Lung microvascular endothelial cell (primary cell): Measurements from ENCODE around the gene URB1. TPM values are rescaled to one million over a fixed set of nuclear protein-coding genes. Genes with fewer than 3 reads are reported as not detected.
"Not testable (repeated sequence)": the region's sequence is repeated elsewhere in the genome, so short reads cannot be mapped to it uniquely, and the experiment has no call there.

Experiments used
- DNase-seq, 2 donors: peaks; one replicate each; pipeline versions ENCODE4 v3.0.0 to v3.0.0-alpha.2; 2010; ENCODE audit warnings: low read depth in 2 of 2
- total RNA-seq: library from RNA; depleted of rRNA; stranded (reverse); fragments of >200 nt; gene quantifications from 2 replicates; pipeline ENCODE4 v1.2.1, GENCODE V29; 2014

URB1 gene
- total RNA-seq, 1 donor from 2014 or later, result 16.5 TPM

GRCh38 chr21:32322103-32322502 is 70.7 kb downstream of the URB1 start:
- no peak for DNase-seq

- no peak for DNase-seq
Observed at GRCh38 chr21:32321480-32321879, 71.3 kb downstream of the URB1 start.

- DNase-seq, result no peak
Observed at GRCh38 chr21:32320726-32321125, 72.1 kb downstream of the URB1 start.

GRCh38 chr21:32320059-32320458 is 72.8 kb downstream of the URB1 start:
- DNase-seq, result no peak

- no peak for DNase-seq
Observed at GRCh38 chr21:32319012-32319411, 73.8 kb downstream of the URB1 start.

GRCh38 chr21:32317726-32318125 is 75.1 kb downstream of the URB1 start:
- DNase-seq, result no peak

- no peak for DNase-seq
Observed at GRCh38 chr21:32316361-32317215, 76.2 kb downstream of the URB1 start.

GRCh38 chr21:32315511-32316281 is 77.1 kb downstream of the URB1 start:
- DNase-seq, result peak; percentile 20 to 59

GRCh38 chr21:32314806-32315205 is 78.0 kb downstream of the URB1 start:
- DNase-seq, result no peak

- no peak for DNase-seq
Observed at GRCh38 chr21:32312976-32313375, 79.8 kb downstream of the URB1 start.

- no peak for DNase-seq
Observed at GRCh38 chr21:32312326-32312725, 80.5 kb downstream of the URB1 start.

GRCh38 chr21:32311621-32312020 is 81.2 kb downstream of the URB1 start:
- DNase-seq, result no peak

GRCh38 chr21:32310976-32311375 is 81.8 kb downstream of the URB1 start:
- not testable (repeated sequence) for DNase-seq

- no peak for DNase-seq
Observed at GRCh38 chr21:32309906-32310460, 82.8 kb downstream of the URB1 start.

GRCh38 chr21:32308696-32309095 is 84.1 kb downstream of the URB1 start:
- DNase-seq, result no peak

GRCh38 chr21:32307706-32308105 is 85.1 kb downstream of the URB1 start:
- no peak for DNase-seq

- DNase-seq, result peak; percentile 48 to 77
Observed at GRCh38 chr21:32306021-32306780, 86.6 kb downstream of the URB1 start.

GRCh38 chr21:32304998-32305397 is 87.8 kb downstream of the URB1 start:
- DNase-seq, result no peak

GRCh38 chr21:32303385-32303784 is 89.4 kb downstream of the URB1 start:
- DNase-seq, result no peak

- no peak for DNase-seq
Observed at GRCh38 chr21:32302560-32302959, 90.3 kb downstream of the URB1 start.

GRCh38 chr21:32301596-32301995 is 91.2 kb downstream of the URB1 start:
- DNase-seq, result no peak
